GM12801 (cell line): Measurements from ENCODE around the gene ZNF23.

ENCODE experiments used
- CTCF ChIP-seq: IDR thresholded peaks from one replicate; pipeline ENCODE4 v1.5.1; 2011; ENCODE audit warnings: control low read depth; ENCODE audit not compliant: insufficient read length; ENCODE audit errors: extremely low read depth

The ZNF23 gene

GRCh38 chr16:71461686-71462648 lies at the start of gene ZNF23:
Gene ZNF23 (minus strand): TSS chr16:71462247. CDS start chr16:71456796, 5,451 bp downstream.
- no peak for TF ChIP-seq CTCF

GRCh38 chr16:71507061-71507460 lies 45.0 kb upstream of the ZNF23 start:
- no peak for TF ChIP-seq CTCF

GRCh38 chr16:71504901-71505300 lies 42.9 kb upstream of the ZNF23 start:
- TF ChIP-seq CTCF = no peak

- no peak for TF ChIP-seq CTCF
Measured at GRCh38 chr16:71501547-71501946, 39.5 kb upstream of the ZNF23 start.

- TF ChIP-seq CTCF = no peak
Measured at GRCh38 chr16:71500964-71501363, 38.9 kb upstream of the ZNF23 start.

GRCh38 chr16:71499775-71500364 lies 37.8 kb upstream of the ZNF23 start:
- no peak for TF ChIP-seq CTCF

- no peak for TF ChIP-seq CTCF
Measured at GRCh38 chr16:71498031-71498430, 36.0 kb upstream of the ZNF23 start.
